Osteoblast (primary cell): ENCODE results near the gene ARID3A. TPM values are rescaled to one million over a fixed set of nuclear protein-coding genes. Genes with fewer than 3 reads are reported as not detected.

Experiments
- DNase-seq: peaks from one replicate; pipeline ENCODE4 v3.0.0; 2011; ENCODE audit warnings: low spot score, mixed read lengths; ENCODE audit not compliant: insufficient read length; ENCODE audit errors: missing footprints
- H2AFZ ChIP-seq: 2 replicates; pipeline ENCODE4 v1.6.0; 2011; ENCODE audit warnings: mild to moderate bottlenecking, low read length
- H3K27ac ChIP-seq: 2 replicates; pipeline ENCODE4 v1.5.1; 2011; ENCODE audit warnings: mild to moderate bottlenecking, low read depth, low read length, moderate library complexity
- H3K27me3 ChIP-seq: 2 replicates; pipeline ENCODE4 v1.6.0; 2012; ENCODE audit warnings: mild to moderate bottlenecking, control low read depth, inconsistent platforms, low read length, moderate library complexity; ENCODE audit not compliant: insufficient read depth
- H3K36me3 ChIP-seq: 2 replicates; pipeline ENCODE4 v1.5.1; 2011; ENCODE audit warnings: mild to moderate bottlenecking, low read length, control low read depth, moderate library complexity; ENCODE audit not compliant: insufficient read depth
- H3K4me1 ChIP-seq: 2 replicates; pipeline ENCODE4 v1.5.1; 2011; ENCODE audit warnings: mild to moderate bottlenecking, low read length, control low read depth, moderate library complexity; ENCODE audit not compliant: insufficient read depth
- H3K4me2 ChIP-seq: 2 replicates; pipeline ENCODE4 v1.6.0; 2011; ENCODE audit warnings: mild to moderate bottlenecking, low read length; ENCODE audit not compliant: insufficient read depth
- H3K4me3 ChIP-seq: fragments of 200-600 bp; sonication (generic); 3 replicates; pipeline ENCODE4 v1.5.1; 2012; ENCODE audit warnings: mild to moderate bottlenecking, low read length, inconsistent platforms; ENCODE audit not compliant: insufficient read depth
- H3K79me2 ChIP-seq: 2 replicates; pipeline ENCODE4 v1.6.0; 2012; ENCODE audit warnings: mild to moderate bottlenecking, low read length, control low read depth, inconsistent platforms; ENCODE audit not compliant: insufficient read depth
- H3K9me3 ChIP-seq: 2 replicates; pipeline ENCODE4 v1.5.1; 2011; ENCODE audit warnings: low read depth, low read length, control low read depth
- H4K20me1 ChIP-seq: 2 replicates; pipeline ENCODE4 v1.6.0; 2012; ENCODE audit warnings: mild to moderate bottlenecking, low read length, control low read depth; ENCODE audit not compliant: insufficient read depth
- total RNA-seq: library from RNA; depleted of rRNA; stranded (reverse); fragments of >200 nt; gene quantifications from 2 replicates; pipeline ENCODE4 v1.2.3, GENCODE V29; 2012
- TF ChIP-seq, protein P1 (sequence below): IDR thresholded peaks from 2 replicates; pipeline ENCODE4 v1.5.1; 2011; ENCODE audit warnings: mild to moderate bottlenecking, low read depth, low read length, moderate library complexity; ENCODE audit errors: extremely low read depth

The ARID3A gene
- total RNA-seq, 1 donor, result 21.7 TPM

DNA sequence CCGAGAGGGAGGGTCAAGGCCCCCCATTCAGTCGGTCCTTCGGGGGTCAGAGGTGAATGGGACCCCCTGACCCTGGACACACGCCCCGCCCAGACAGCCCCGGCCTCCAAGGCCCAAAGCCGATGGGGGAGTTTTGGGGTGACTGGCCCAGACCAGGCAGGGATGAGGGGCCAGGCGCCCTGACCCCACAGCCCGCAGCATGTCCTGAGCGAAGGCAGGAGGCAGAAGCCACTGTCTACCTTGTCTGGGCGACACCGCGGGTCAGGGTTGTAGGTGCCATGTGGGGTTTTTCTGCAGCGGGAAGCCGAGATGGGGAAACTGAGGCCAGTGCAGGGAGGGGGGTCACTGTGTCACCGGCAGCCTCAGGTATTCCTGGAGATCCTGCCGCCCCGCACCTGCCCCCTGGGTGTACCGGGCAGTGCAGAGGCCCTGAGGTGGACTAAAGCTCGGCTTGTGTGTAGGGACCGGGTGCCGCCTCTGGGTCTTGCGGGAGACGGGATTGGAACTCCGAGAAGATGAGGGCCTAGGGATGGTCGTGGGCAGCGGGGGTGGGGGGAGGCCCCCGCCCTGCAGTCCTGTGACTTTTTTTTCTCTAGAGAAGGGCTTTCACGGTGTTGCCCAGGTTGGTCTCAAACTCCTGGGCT lies 8.5 kb downstream of the ARID3A start:
- Histone ChIP-seq H3K9me3 (no peaks in the 10 kb centered on the region), H3K36me3 (peaks cover under 1% of the 10 kb centered on the region), H3K4me1 (peaks cover 16% of the 10 kb centered on the region), H3K4me3 (no peak overlapping the region), H3K4me2 (no peak overlapping the region), H4K20me1 (peaks cover 4% of the 10 kb centered on the region), H3K27ac (no peak overlapping the region), H2AFZ (no peak overlapping the region), H3K79me2 (peaks cover 37% of the 10 kb centered on the region), H3K27me3 (no peaks in the 10 kb centered on the region)
- TF ChIP-seq, protein P1, sequence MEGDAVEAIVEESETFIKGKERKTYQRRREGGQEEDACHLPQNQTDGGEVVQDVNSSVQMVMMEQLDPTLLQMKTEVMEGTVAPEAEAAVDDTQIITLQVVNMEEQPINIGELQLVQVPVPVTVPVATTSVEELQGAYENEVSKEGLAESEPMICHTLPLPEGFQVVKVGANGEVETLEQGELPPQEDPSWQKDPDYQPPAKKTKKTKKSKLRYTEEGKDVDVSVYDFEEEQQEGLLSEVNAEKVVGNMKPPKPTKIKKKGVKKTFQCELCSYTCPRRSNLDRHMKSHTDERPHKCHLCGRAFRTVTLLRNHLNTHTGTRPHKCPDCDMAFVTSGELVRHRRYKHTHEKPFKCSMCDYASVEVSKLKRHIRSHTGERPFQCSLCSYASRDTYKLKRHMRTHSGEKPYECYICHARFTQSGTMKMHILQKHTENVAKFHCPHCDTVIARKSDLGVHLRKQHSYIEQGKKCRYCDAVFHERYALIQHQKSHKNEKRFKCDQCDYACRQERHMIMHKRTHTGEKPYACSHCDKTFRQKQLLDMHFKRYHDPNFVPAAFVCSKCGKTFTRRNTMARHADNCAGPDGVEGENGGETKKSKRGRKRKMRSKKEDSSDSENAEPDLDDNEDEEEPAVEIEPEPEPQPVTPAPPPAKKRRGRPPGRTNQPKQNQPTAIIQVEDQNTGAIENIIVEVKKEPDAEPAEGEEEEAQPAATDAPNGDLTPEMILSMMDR, result no peak
- DNase-seq, result no peak

DNA sequence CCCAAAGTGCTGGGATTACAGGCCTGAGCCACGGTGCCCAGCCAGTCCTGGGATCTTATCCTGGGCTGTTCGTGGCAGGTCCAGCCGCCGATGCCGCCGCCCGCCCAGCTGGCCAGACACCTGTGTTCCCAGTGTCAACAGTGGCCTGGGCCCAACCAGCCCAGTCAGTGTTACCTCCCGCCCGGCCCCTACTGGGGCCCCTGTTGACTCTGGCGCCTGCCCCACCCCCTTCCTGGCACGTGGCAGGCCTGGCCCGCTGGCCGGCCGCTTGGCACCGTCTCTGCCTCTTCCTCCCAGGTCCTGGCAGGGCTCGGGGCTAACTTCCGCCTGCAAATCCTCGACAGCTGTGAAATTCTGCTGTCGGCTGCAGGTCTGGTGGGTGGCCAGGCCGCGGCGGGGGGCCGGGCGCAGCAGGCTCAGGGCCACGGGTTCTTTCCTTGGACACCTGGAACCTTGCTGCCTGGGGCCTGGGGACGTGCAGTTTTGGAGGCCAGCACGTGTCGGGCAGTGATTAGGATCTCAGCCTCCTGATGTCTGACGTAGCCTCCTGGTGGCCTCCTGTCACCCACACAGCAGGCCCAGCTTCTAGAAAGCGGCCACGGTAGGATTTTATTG lies 9.1 kb downstream of the ARID3A start:
- H3K27me3 ChIP-seq, result no peaks in the 10 kb centered on the region
- H3K4me1 ChIP-seq, result peaks cover 16% of the 10 kb centered on the region
- no peak overlapping the region for H3K27ac ChIP-seq
- peaks cover 2% of the 10 kb centered on the region for H3K36me3 ChIP-seq
- H3K4me3 ChIP-seq, result no peak overlapping the region
- H3K9me3 ChIP-seq, result no peaks in the 10 kb centered on the region
- DNase-seq, result no peak
- peaks cover 43% of the 10 kb centered on the region for H3K79me2 ChIP-seq
- H3K4me2 ChIP-seq, result no peak overlapping the region
- TF ChIP-seq, protein P1, result no peak
- no peak overlapping the region for H2AFZ ChIP-seq
- peaks cover 10% of the 10 kb centered on the region for H4K20me1 ChIP-seq

DNA sequence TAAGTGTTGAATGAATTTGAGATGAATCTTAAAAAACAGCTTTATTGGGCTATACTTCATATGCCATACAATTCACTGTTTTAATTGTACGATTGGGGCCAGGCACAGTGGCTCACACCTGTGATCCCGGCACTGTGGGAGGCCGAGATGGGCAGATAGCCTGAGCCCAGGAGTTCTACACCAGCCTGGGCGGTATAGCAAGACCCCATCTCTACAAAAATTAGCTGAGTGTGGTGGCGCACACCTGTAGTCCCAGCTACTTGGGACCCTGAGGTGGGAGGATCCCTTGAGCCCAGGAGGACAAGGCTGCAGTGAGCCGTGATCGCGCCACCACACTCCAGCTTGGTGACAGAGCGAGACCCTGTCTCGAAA lies 10.3 kb downstream of the ARID3A start:
- no peak for DNase-seq
- Histone ChIP-seq H3K4me2 (no peak overlapping the region), H3K4me3 (no peak overlapping the region), H3K36me3 (peaks cover 2% of the 10 kb centered on the region), H3K9me3 (no peaks in the 10 kb centered on the region), H3K4me1 (peaks cover 24% of the 10 kb centered on the region), H3K79me2 (peaks cover 46% of the 10 kb centered on the region), H4K20me1 (peaks cover 18% of the 10 kb centered on the region), H3K27ac (no peak overlapping the region), H3K27me3 (no peaks in the 10 kb centered on the region), H2AFZ (no peak overlapping the region)
- TF ChIP-seq, protein P1, result no peak

DNA sequence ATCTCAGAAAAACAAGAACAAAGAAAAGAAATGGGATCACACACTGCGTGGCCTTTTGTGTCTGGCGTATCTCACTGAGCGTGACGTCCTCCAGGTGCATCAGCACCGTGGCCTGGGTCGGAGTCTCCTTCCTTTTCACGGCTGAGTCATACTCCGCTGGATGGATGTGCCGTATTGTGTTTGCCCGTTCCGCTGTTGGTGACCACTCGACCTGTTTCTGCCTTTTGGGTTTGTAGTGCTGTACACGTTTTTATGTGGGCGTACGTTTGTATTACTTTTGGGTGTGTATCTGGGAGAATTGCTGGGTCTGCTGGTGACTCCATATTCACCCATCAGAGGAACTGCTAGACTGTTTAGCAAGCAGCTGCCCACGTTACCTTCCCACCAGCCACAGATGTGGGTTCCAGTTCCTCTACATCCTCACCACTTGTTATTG lies 11.4 kb downstream of the ARID3A start:
- Histone ChIP-seq H3K27me3 (no peaks in the 10 kb centered on the region), H3K4me2 (no peak overlapping the region), H3K79me2 (peaks cover 57% of the 10 kb centered on the region), H4K20me1 (peaks cover 27% of the 10 kb centered on the region), H2AFZ (no peak overlapping the region), H3K4me3 (no peak overlapping the region), H3K36me3 (peaks cover 2% of the 10 kb centered on the region), H3K4me1 (peaks cover 28% of the 10 kb centered on the region), H3K27ac (no peak overlapping the region), H3K9me3 (no peaks in the 10 kb centered on the region)
- no peak for DNase-seq
- TF ChIP-seq, protein P1, result no peak
